Keratinocyte (primary cell): Measurements from ENCODE around the gene PRIMPOL.

ENCODE experiments used
- EZH2 ChIP-seq: IDR thresholded peaks from one replicate; pipeline ENCODE4 v1.6.1; 2012; ENCODE audit warnings: inconsistent platforms, mild to moderate bottlenecking, low read length, moderate library complexity
- TF ChIP-seq, protein P1 (sequence below), 3 experiments: IDR thresholded peaks in 1 of 3; conservative IDR thresholded peaks in 1 of 3; optimal IDR thresholded peaks in 1 of 3; 2 replicates in 2 of 3; 3 replicates in 1 of 3; pipeline versions ENCODE3 to v1.5.1; 2011; ENCODE audit warnings: low read length in 3 of 3, mild to moderate bottlenecking in 3 of 3, moderate library complexity in 2 of 3, control low read depth in 1 of 3, inconsistent platforms in 1 of 3; ENCODE audit not compliant: insufficient read depth in 2 of 3; ENCODE audit errors: extremely low read depth in 1 of 3

DNA sequence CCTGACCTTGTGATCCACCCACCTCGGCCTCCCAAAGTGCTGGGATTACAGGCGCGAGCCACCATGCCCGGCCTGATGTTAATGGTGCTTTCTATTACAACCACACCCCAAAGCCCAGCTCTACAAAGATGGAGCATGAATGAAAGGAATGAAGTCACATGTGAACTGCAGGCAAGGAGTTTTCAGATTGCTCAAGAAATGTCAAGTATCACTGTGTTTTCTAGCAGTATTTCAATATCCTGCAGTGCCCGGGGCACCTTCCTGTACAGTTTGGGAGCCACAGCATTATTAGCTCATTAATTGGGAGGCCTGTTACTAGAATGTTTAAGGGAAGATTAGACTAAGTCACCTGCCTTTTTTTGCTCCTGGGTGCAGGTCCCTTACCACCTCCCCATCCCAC lies 40.1 kb downstream of the PRIMPOL start:
- TF ChIP-seq, protein P1, sequence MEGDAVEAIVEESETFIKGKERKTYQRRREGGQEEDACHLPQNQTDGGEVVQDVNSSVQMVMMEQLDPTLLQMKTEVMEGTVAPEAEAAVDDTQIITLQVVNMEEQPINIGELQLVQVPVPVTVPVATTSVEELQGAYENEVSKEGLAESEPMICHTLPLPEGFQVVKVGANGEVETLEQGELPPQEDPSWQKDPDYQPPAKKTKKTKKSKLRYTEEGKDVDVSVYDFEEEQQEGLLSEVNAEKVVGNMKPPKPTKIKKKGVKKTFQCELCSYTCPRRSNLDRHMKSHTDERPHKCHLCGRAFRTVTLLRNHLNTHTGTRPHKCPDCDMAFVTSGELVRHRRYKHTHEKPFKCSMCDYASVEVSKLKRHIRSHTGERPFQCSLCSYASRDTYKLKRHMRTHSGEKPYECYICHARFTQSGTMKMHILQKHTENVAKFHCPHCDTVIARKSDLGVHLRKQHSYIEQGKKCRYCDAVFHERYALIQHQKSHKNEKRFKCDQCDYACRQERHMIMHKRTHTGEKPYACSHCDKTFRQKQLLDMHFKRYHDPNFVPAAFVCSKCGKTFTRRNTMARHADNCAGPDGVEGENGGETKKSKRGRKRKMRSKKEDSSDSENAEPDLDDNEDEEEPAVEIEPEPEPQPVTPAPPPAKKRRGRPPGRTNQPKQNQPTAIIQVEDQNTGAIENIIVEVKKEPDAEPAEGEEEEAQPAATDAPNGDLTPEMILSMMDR (optimal IDR thresholded peaks at IDR 0.05 in 1 of 3, IDR thresholded peaks at IDR 0.05 in 1 of 3, conservative IDR thresholded peaks at IDR 0.05 in 1 of 3; ENCODE audit: extremely low read depth in 1 of 3, insufficient read depth in 2 of 3, low read length in 3 of 3) = no peak
- no peak for TF ChIP-seq EZH2
